Fibroblast of peridontal ligament (primary cell): ENCODE results near the gene SUN3.

Experiments
- DNase-seq: peaks from one replicate; pipeline ENCODE4 v3.0.0-alpha.2; 2010; ENCODE audit errors: extremely low read depth

The SUN3 gene

DNA sequence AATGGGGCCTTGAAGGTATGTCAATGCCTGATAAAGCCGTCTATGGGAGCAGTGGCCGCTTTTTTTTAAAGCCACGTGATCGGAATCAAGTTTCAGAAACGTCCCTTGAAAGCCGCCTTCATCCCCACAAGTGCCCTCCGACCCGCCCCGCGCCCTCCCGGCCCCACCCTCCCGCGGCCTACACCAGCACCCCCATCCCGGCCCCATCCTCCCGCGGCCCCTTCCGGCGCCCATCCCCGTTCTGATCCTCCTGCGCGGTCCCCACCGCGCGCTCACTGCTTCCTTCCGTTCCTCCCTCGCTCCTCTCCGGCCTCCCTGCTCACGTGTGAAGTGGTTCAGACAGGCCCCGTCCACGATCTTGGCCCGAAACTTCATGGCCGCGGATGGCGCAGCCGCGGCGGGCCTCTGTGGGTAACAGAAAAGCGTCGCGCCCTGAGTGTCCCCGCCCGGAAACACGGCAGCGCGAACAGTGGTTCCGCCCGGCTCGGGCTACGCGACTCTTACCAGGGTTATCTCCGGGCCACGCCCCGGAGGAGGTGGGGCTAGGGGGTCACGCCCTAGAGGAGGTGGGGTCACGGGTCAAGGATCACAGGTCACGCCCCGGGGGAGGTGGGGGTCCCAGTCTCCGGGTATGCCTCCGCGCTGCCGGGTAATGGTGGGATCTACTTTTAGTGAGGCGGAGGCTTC is 49.6 kb downstream of the SUN3 start, which contains the start of gene HUS1:
TSS of gene HUS1 (minus strand) at position 471 of the 687 bp plus-strand sequence. CDS start at position 375, 96 bp downstream.
- peak; percentile 85 for DNase-seq

DNA sequence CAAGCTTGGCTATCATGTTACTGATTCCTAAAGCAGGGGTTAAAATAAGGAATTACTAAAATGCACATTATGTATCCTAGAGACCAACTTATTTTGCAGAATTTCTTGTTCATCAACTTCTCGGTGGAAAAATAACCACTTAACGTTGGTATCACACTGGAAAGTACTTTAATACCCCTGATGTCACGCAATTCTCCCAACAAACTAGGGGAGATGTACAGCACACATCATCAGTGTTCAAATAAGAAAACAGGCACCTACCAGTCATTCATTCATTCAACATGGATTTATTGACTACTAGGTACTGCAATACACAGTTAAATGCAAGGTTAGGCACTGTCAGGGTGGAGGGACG is 50.1 kb downstream of the SUN3 start:
- DNase-seq, result no peak

DNA sequence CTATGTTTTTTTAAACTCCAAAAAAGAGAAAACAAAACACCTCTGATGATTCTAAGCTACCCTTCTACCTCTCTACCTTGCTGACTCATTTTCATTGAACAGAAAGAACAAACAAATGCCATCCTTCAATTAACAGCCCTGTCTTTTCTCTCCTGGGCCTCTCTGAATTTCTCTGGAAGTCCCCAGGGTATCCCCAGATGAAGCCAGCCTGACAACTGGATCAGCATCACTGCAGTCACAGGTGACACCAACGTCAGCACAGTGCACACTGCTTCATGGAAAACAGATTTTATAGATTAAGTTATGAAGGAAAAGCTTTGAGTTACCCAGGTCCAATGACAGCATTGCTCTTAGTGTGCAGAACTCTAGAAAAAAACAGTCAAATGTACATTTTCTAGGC is 55.2 kb downstream of the SUN3 start:
- no peak for DNase-seq

DNA sequence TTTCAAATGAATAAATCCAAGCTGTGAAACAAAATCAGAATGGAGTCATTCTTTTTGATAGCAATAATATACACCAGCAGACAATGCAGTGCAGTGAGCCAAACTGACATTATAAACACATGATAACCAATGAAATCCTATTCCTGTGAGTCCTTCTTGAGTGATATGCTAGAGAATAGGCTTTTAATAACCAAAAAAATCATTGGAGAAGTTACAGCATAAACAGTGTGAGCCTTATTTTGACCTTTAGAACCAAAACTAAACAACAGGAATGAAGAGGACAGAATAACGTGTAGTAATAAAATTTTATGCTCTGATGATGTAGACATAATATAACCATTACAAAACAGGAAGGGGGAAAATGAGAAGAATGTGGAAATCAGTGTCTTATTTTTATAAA is 58.1 kb downstream of the SUN3 start:
- DNase-seq, result no peak

DNA sequence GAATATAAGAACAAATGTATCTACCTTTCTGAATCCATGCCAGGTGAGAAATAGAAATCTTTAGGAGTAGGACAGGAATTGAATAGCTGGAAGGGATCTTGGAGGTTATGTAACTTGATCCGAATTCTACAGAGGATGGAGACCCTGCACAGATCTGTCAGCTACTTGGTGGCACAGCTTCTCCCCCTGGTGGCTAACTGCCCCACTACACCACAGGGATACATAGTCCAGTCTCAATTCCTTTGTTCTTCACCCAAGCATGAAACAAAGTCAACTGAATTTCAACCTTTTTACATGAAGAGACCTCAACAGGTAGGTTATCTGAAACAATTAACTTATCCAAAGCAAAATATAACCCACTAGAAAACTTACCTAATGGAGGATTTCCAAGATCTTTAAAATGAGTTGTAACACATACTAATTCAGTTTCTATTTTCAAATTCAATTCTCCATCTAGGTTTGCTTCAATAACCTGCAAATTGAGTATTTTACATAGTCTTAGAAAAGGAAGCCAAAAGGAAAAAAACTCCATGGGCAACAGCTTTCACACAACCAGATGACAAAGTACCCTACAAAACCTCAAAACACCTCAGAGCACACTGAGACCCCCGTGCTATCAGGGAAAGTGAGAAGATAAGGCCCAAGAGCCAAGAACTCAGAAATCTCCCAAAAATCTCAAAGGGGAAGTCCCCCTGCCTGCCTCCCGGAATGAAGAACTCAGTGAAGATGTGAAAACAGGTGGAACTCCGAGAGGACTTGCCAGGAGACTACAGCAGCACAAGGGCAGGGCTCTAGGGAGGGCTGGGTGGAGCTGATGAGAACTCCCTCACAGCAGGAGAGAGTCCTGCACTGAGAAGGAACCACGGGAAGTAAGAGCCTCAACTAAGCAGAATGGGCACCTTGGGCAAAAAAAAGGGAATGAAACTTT is 59.8 kb downstream of the SUN3 start:
- peak; percentile 73 for DNase-seq

DNA sequence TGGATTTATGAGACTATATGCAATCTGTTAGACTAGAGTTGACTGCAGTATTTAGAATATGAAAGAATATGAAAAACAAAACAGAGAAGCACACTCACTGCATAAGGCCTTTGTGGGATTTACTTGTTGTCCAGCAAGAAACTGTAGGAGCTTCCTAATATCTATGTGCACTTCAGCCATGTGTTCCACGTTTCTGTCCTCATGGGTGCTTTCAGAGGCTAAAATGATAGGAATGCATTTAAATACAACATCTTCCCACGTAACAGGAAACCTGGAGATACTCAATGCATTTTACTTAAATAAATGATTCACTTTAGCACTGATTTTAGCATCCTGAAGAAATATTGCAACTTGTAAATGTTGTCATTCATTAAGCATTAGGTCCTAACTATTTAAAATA is 61.2 kb downstream of the SUN3 start:
- DNase-seq, result no peak

DNA sequence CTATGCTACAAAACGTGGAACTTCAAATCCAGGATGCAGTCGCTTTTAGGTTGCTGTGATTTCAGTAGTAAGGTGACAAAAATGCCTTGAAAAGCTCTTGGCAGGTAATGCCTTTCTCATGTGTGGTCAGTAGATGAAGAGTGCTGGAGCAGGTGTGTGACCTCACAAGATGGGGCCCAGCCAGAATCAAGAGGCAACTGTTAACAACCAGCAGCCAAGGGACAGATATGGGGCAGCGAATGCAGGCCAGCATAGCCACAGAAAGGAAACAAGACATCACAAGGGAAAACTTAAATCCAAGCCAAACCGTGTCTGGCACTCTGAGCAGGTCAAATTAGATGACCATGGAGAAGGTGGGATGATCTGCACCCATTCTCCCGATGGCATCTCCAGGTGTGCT is 61.8 kb downstream of the SUN3 start:
- DNase-seq, result no peak

DNA sequence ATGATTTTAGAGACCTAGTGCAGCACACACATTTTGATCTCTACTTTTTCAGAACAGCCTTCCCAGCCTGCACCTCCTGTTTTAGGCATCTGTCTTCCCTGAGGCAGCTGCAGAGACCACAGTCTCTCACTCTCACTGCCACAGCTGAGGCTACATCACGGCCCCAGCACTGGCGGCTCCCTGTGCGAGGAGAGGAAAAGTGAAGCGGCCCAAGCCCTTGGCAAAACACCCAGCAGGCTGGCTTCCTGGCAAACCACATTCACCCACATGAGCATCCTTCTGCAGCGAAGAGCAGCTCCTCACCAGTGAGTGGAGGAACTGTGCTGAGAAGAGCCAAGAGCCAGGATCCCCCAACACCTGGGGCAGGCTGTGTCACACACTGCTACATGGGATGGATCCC is 63.5 kb downstream of the SUN3 start:
- DNase-seq, result no peak

DNA sequence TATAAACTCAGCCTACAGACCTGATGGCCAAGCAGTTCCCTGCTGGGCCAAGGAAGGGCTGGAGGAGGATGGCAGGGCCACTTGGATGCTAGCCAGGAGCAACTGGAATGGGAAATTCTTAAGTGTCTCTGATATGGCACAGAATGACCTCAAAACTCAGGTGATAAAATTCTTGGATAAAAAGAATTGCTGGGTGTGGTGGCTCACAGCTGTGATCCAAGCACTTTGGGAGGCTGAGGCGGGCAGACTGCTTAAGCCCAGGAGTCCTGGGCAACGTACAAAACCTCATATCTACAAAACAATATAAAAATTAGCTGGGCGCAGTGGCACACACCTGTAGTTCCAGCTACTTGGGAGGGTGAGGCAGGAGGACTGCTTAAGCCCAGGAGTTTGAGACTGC is 66.6 kb downstream of the SUN3 start:
- DNase-seq, result no peak

DNA sequence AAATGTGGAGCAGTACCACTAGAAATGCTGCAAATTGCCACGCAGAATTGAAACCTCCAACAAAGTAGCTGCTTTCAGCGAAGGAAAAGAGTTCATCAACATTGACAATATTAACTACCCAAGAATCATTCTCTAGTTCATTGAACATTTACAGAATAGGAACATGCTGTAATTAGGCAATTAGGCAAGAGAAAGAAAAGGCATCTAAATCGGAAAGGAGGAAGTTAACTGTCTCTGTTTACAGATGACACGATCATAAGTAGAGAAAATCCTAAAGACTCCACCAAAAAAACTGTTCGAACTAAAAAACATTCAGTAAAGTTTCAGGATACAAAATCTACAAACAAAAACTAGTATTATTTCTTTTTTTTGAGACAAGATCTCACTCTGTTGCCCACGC is 71.8 kb downstream of the SUN3 start:
- no peak for DNase-seq

DNA sequence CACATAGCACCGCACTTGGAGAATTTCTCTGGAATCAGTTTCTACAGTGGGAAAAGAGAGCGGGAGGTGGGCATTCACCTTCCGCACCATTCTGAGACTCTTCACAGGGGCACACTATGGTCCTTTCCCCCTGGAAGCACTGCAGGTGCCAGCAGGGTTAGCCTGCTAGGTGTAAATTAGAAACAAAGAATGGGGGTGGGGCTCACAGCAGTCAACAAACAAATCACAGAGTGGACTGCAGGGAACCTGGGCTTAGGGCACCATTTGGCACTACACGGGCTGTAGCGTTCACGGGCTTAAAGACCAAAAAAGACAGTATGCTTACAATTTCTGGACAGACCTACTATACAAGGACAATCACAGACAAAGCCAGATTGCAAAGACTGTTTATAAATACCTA is 72.7 kb downstream of the SUN3 start:
- no peak for DNase-seq

DNA sequence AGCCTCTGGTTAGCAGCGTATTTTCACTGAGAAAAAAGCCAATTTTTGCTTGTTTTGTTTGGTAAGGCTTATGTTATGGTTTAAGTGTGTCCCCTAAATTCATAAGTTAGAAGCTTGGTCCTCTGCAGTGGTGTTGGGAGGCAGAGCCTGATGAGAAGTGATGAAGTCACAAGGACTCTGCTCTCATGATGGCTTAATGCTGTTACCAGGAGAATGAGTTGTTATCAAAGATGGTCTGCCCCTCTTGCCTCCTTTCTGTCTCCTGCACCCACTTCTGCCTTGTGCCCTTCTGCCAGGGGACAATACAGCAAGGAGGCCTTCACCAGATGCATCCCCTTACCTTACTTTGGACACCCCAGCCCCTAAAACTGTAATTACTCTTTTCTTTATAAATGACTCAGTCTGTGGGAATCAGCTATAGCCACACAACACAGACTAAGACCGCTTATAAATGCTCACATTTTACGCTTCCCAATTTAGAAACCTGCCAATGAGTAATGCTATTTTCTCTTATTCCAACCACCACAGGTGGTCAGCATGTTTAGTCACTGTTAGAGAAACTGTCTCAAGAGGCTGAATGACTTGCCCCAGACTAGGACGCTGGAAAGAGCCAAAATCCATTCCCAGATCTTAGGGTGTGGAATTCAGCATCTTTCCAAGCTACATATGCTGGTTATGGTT is 74.5 kb downstream of the SUN3 start:
- no peak for DNase-seq

DNA sequence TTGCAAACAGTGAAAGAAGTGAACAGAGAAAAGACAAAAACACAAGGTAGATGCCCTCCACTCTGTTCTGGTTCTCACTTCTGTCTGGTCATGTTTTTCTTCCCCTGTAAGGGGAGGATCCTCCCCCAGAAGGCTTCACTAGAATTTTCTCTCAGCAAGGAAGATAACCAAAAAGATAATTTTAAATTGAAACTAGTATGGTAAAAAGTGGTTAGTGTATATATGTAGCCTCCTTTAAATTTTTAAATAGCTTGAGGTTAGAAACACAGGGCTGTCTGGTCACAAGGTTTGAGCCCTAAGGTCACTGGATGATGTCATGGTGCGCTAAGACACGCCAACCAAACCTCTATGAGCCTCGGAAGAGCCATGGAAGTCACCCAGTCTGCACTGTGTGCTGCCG is 75.1 kb downstream of the SUN3 start:
- no peak for DNase-seq

DNA sequence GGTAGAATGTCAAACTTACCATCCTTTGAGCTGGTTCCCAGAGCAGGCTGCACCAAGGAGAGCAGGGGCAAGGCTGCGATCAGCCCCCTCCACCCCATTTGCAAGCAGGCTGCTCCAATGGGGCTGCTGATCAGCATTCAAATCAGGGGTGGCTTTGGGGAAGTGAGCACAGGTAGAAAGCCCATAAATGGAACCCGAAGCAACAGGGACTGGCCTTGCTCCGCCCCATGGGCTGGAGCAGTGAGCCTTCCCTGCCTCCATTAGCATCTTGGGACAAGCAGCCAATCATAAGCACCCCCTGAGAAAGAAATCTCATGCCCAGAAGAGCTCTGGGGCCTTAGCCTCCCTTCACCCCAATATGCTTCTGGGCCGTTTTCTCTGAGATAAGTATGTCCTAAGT is 76.7 kb downstream of the SUN3 start:
- no peak for DNase-seq

DNA sequence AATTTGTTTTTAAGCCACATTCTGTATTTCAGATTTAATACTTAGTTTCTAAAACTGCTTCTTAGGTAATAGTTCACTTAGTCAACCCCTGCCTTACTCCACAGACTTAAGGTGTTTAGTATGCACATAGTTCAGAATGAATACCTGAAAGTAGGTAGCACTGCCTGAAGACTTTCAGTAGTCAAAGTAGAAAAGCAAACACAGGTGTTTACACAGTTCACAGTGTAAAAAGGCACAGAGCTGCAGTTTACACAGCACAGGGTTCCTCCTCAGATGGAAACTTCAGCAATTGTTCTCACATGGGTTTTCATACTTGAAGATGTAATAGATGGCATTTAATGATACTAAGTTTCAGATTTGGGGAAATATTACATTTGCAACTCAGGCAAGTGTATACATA is 77.5 kb downstream of the SUN3 start:
- DNase-seq, result no peak

DNA sequence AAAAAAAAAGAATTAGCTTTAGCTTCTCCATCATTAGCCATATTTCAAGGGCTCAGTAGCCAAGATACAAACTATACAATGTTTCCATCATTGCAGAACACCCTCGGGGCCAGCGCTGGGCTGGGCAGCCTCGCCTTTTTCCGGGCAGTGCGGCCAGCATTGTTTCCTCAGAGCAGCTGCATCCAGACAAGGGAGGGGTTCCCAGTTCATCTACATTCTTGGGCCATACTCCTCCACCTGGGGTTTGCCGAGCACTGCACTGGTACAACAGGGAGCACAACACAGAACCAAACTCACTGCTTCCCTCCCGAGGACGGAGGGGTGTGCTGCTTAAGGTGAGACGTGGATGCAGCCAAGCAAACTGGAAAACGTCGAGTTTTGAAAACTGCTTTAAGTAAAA is 78.2 kb downstream of the SUN3 start:
- no peak for DNase-seq

DNA sequence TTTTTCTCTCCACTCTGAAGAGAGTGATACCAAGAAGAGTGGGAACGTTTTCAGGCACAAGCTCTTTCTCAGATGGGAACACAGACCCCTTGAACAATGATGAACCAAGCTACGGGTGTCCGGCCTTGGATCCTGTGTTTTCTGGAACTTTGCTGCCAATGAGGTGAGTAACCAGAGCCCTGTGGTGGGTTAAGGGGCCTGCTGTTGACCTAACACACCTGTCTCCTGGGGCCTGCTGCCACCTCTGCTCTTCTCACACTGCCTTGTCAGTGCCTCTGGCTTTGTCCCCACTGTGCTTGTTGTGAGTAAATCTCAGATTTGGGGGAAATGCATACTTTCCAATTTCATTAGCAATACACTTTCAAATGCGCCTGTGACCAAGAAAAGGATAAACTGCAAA is 79.2 kb downstream of the SUN3 start:
- DNase-seq, result no peak

DNA sequence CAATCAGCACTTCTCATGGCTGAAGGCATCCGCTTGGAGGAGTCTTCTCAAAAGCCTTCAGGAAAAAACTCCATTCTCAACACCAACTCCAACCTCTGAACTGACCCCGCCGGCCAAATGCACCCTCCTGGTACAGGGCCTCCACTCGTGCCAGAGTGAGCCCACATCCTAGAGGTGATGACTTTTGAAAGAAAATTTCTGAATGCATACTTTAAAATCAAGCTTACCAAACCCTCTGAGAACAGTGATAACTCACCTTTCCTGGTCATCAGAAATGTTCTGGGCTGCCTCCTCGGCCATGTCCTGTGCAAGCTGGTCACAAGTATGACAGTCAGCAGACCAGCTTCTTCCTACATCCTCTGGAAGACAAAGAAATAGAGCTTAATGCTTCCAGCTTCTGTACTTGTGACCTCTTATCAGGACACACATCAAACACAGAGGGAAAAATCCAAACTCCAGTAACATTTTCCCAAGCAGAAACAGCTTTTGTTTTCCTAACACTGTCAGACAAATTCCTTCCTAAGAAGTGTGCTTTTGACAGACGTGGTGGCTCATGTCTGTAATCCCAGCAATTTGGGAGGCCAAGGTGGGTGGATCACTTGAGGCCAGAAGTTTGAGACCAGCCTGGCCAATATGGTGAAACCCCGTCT is 80.6 kb downstream of the SUN3 start, which contains the start of gene PKD1L1:
TSS of gene PKD1L1 (minus strand) at position 326 of the 650 bp plus-strand sequence. CDS start at position 300, 26 bp downstream.
- no peak for DNase-seq

DNA sequence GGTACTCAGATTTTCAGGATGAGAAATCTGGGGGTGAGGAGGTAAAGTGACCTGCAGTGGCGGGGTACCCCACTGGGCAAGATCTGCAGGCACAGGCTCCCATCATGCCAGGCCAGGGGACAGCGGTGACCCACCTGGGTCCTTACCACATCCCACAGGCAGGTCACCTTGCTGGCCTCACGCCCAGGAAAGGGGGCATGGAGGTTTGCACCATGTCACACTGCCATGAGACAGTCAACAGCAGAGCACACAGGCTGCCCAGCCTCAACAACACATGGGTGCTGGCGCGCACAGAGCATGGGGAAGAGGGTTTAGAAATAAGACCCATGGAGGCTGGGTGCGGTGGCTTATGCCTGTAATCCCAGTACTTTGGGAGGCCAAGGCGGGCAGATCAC is 81.6 kb downstream of the SUN3 start:
- no peak for DNase-seq

DNA sequence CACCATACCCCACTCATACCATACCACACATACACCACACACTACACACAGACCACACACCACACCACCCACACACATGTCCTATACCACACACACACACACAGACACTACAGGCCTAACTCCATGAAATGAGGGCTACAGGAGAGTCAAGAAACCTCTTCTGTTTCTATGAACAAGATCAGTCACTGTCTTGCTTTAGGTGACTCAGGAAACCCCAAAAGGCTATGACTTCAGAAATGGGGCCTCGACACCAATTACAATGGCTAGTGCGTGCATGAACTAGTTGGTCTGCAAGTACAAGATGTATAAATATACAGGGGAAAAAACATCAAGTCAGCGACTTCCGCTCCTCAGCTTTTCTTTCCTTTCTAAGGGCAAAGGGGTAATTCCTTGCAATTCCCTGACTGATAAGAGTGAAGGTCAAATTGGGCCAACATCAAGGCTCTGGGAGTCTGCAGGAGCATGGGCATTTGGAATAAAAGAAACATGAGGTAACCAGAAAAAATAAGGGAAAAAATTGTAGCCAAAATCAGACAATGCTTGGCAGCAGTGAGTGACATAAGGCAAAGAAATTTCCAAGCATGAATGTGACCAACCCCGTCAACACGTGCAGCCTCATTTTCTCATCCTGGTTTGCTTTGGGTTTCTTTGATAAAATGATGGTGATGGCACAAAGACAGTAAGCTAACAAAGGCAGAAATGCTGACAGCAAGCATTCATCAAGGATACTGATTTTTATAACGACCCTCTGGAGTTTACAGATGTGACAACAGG is 82.1 kb downstream of the SUN3 start:
- DNase-seq, result no peak
